Peyer's patch (tissue), 4 donors: ENCODE data around the gene TPM2.

Experiments used
- POLR2A ChIP-seq, 2 donors: fragments of 450-650 bp; IDR thresholded peaks; one replicate each; pipeline ENCODE4 v1.5.1; 2017; ENCODE audit warnings: antibody characterized with exemption in 2 of 2, mild to moderate bottlenecking in 2 of 2, moderate library complexity in 2 of 2
- TF ChIP-seq, protein P1 (sequence below), 6 experiments: fragments of 450-650 bp in 4 of 6; fragments of 200-600 bp in 2 of 6; sonication (generic) in 1 of 6; IDR thresholded peaks; one replicate each; pipeline ENCODE4 v1.5.1; 2017 to 2019; ENCODE audit warnings: antibody characterized with exemption in 6 of 6, mild to moderate bottlenecking in 3 of 6, moderate library complexity in 1 of 6

DNA sequence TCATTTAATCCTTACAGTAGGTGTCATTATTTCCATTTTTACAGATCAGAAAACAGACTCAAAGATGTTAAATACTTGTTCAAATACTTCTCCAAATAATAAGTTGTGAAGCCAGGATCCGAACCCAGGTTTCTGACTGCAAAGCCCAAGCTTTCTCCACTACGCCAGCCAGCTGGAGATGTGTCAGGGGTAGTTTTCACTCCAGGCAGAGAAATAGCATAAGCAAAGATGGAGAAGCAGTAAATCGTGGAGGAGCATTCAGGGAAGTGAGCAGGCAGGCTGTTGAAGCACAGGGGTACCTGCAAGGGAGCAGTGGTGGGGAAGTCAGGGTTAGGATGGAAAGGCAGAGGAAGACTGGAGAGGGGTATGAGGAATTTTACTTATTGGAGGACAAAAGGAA, 39.4 kb upstream of the TPM2 start:
- TF ChIP-seq, protein P1, sequence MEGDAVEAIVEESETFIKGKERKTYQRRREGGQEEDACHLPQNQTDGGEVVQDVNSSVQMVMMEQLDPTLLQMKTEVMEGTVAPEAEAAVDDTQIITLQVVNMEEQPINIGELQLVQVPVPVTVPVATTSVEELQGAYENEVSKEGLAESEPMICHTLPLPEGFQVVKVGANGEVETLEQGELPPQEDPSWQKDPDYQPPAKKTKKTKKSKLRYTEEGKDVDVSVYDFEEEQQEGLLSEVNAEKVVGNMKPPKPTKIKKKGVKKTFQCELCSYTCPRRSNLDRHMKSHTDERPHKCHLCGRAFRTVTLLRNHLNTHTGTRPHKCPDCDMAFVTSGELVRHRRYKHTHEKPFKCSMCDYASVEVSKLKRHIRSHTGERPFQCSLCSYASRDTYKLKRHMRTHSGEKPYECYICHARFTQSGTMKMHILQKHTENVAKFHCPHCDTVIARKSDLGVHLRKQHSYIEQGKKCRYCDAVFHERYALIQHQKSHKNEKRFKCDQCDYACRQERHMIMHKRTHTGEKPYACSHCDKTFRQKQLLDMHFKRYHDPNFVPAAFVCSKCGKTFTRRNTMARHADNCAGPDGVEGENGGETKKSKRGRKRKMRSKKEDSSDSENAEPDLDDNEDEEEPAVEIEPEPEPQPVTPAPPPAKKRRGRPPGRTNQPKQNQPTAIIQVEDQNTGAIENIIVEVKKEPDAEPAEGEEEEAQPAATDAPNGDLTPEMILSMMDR (IDR thresholded peaks at IDR 0.05) = no peak
- TF ChIP-seq POLR2A (IDR thresholded peaks at IDR 0.05) = no peak
